ENCODE measurements around the gene SHC1.
A peak's percentile ranks its signal among the peaks of the same experiment; 100 is the strongest.
"Not testable (repeated sequence)": the region's sequence is repeated elsewhere in the genome, so short reads cannot be mapped to it uniquely, and the experiment has no call there.

The SHC1 gene

DNA sequence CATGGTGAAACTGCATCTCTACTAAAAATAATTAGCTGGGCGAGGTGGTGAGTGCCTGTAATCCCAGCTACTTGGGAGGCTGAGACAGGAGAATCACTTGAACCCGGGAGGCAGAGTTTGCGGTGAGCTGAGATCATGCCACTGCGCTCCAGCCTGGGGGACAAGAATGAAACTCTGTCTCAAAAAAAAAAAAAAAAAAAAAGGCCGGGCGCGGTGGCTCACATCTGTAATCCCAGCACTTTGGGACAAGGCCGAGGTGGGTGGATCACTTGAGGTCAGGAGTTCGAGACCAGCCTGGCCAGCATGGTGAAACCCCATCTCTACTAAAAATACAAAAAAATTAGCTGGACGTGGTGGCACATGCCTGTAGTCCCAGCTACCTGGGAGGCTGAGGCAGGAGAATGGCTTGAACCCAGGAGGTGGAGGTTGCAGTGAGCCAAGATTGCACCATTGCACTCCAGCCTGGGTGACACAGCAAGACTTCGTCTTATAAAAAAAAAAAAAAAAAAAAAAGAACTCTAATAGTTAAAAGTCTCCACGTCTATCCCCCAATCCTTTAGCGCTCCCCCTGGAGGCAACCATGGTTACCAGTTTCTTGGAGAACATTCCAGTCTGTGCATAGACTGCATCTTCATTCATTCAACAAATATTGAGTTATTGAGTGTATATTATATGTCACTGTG is 24.9 kb upstream of the SHC1 start:
- DNase-seq (ENCODE audit: low read depth): not testable (repeated sequence)

DNA sequence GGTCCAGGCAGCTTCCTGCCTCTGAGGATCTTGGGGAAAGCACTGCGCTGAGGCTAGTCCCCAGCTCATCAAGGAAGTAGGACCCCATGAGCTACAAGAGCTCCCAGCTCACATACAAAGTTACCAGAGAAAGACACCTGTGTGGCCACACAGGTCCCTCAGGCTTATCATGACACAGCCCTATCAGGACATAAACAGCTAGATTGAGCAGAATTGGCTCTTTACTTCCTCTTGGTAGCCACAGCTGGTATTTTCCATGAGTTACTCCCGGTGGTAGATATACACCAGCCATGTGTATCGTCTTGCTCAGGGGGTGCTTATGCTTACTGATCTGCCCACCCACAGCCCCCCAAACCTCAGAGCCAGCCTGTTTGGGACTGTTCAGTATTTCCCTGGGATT is 24.0 kb upstream of the SHC1 start:
- DNase-seq (ENCODE audit: low read depth): no peak

DNA sequence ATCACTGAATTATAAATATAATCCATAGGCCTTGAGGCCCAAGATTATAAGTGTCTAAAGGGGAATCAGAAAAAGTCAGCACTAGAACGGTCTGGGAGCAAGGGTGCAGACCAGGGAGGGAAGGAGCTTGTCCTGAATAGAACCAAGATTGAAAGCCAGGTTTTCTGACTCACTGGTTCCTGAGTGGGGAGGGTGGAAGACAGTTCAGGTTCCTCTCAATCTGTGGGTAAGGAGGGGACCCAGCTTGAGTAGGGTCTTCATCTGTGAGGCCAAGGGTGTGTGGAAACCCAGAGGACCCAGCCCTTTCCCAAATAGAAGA is 23.7 kb upstream of the SHC1 start:
- DNase-seq (ENCODE audit: low read depth): no peak

DNA sequence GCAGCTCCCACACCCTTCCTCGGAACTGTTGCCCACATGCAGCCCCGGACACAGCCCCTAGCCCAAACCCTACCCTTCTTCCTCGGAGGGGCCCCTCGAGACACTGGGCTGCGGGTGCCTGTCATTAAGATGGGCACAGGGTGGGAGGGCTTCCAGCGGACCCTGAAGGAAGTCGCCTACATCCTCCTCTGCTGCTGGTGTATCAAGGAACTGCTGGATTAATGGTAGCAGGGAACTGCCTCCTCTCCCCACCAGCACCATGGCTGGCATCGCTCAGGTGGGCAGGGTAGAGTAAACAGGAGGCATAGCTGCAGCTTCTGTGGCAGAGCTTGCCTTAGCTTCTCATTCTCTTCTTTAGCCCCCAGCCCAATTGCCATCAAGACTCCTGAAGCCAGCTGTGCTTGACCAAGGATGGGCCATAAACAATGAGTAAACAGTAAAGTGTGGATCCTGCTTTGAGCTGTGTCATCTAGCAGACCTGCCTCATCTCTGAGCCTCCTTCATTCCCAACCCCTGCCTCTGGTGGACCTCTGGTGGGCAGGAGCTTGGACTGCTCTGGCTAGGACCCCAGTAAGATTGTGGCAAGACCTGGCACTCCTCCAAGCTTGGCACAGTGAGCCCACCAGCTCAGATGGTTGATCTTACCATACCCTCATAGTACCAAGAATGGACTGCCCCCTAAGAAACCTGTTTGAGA is 23.2 kb upstream of the SHC1 start, which contains the start of gene LENEP:
Gene LENEP, plus strand, starts transcription at position 15 of the 697 bp plus-strand sequence. Its CDS starts 22 bp downstream, at position 37.
- no peak for DNase-seq (ENCODE audit: low read depth)

DNA sequence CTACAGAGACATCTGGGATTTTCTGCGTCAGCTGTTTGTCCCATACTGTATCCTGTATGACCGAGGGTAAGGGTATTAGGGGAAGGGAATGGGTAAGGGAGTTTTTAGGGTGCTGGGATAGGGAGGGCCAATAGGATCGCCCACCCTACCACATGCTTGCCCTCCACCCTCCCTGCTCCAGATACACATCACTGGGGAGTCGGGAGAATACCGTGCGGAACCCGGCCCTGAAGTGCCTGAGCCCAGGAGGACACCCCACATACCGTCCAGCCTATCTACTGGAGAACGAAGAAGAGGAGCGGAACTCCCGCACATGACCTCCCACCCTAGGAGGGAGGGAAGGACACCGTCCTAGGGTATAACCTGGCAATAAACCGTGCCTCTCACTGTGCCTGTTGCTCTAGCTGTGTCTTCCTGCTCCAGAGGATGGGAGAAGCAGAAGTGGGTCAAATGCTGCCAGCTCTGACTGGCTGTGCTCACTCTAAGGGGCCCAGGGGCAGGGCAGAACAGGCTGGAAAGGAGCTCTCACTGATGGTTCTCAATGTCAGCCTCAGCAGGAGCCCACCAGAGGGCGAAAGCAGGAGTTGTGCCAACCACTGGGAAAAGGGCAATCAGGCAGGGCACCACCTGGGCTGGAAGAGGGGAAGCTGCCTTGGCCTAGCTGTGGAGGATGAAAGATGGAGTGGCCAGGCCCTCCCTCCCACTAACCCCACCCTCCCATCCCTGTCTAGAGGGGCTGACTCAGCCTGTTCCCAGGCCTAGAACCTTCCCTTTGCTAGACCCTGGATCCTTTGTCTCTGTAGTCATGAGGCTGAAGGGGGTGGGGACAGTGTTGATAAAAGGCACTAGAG is 22.4 kb upstream of the SHC1 start:
- DNase-seq (ENCODE audit: low read depth): no peak

DNA sequence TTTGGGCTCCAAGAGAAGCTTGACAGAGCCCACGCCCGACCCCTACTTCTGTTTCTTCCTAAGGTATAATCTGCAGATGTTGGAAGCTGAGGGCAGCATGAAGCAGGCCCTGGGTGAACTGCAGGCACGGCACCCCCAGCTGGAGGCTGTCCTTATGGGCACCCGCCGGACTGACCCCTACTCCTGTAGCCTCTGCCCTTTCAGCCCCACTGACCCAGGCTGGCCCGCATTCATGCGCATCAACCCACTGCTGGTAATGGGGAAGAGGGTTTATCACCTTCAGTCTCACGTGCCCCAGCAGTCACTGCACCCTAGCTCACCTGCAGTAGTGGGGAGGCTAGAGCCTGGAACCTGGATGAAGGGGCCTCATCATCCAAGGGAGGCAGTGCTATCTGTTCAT is 19.7 kb upstream of the SHC1 start:
- DNase-seq (ENCODE audit: low read depth): no peak

DNA sequence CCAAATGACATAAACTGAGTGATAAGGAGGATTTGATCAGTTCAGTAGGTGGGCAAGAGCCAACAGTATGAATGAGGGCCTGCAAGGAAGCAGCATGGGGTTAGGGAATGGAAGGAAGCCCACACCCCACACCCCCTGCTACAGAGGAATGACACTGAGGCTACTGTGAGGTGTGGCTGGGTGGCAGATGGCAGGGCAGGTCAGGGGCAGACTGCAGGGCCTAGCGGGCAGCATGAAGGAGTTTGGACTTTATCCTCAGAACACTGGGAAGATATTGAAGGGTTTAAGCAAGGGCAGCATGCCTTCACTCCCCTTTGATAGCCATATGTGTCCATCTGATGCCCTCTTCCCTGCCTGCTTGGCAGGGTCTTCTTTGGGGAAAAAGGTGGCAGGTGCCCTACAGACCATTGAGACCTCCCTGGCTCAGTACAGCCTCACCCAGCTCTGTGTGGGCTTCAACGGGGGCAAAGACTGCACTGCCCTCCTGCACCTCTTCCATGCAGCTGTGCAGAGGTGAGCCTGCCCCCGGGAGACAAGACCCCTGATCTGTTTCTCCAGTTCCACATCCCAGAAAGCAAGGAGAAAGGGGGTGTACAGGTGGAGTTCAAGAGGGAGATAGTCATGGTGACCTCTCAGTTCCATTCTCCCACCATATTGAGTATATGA is 18.8 kb upstream of the SHC1 start:
- DNase-seq (ENCODE audit: low read depth): no peak

DNA sequence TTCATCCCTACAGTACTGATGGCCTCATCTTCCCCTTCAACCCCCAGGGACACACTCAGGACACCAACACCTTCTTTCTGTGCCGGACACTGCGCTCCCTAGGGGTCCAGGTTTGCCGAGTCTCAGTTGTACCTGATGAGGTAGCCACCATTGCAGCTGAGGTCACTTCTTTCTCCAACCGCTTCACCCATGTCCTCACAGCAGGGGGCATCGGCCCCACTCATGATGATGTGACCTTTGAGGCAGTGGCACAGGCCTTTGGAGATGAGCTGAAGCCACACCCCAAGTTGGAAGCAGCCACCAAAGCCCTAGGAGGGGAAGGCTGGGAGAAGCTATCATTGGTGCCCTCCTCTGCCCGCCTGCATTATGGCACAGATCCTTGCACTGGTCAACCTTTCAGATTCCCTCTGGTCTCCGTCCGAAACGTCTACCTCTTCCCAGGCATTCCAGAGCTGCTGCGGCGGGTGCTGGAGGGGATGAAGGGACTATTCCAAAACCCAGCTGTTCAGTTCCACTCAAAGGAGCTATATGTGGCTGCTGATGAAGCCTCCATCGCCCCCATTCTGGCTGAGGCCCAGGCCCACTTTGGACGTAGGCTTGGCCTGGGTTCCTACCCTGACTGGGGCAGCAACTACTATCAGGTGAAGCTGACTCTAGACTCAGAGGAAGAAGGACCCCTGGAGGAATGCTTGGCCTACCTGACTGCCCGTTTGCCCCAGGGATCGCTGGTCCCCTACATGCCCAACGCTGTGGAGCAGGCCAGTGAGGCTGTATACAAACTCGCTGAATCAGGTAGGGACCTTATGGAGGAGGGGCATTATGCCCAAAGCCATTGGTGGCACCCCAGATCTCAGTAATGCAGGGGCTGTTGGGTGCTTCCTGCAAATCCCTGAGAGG is 17.8 kb upstream of the SHC1 start:
- DNase-seq (ENCODE audit: low read depth): no peak

DNA sequence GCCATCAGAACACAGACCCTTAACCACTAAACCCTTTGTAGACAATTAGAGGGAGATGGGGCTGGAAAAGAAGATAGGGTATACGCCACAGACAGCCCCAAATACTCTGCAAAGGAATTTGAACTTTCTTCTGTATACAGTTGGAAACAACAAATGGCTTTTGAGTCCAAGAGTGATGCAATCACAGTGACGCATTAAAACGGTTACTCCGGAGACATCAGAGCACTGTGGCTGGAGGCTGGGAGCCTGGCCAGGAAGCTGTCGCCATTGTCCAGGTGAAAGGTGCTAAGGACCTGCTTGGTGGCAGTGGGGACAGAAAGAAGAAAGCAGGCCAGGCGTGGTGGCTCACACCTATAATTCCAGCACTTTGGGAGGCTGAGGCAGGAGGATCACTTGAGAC is 16.8 kb upstream of the SHC1 start:
- DNase-seq (ENCODE audit: low read depth): no peak

DNA sequence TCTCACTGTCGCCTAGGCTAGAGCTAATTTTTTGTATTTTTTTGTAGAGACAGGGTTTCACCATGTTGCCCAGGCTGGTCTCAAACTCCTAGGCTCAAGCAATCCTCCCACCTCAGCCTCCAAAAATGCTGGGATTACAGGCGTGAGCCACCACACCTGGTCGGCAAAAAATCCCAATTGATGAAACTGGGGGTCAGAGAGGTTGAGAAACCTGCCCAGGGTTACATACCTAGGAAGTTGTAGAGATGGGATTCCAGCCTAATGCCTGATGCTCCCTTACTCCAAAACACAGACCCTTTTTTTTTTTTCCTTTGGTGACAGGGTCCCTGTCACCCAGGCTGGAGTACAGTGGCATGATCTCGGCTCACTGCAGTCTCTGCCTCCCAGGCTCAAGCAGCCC is 16.2 kb upstream of the SHC1 start:
- DNase-seq (ENCODE audit: low read depth): not testable (repeated sequence)

DNA sequence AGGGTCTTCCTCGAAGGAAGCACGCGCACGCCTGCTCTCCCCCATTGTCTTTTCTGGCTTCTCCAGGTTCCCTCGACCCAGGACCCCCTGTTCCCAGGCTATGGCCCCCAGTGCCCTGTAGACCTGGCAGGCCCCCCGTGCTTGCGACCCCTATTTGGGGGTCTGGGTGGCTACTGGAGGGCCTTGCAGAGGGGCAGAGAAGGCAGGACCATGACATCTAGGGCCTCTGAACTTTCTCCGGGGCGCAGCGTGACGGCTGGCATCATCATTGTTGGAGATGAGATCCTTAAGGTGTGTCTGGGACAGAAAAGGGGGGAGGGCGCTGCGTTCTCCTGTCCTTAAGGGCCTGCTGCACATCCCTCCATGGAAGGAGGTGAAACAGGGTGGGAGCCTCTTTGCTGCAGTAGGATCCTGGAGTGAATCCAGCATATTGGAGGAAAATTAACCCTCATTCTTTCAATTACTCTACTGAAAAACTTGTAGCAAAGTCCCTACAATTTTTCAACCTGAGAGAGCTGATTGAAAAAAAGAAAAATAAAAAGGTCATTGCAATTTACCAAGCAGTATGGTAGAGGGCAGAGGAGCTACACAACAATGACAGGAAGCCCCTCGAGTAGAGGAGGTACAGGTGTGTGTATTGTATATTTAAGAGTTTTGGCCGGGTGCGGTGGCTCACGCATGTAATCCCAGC is 13.4 kb upstream of the SHC1 start:
- no peak for DNase-seq (ENCODE audit: low read depth)

DNA sequence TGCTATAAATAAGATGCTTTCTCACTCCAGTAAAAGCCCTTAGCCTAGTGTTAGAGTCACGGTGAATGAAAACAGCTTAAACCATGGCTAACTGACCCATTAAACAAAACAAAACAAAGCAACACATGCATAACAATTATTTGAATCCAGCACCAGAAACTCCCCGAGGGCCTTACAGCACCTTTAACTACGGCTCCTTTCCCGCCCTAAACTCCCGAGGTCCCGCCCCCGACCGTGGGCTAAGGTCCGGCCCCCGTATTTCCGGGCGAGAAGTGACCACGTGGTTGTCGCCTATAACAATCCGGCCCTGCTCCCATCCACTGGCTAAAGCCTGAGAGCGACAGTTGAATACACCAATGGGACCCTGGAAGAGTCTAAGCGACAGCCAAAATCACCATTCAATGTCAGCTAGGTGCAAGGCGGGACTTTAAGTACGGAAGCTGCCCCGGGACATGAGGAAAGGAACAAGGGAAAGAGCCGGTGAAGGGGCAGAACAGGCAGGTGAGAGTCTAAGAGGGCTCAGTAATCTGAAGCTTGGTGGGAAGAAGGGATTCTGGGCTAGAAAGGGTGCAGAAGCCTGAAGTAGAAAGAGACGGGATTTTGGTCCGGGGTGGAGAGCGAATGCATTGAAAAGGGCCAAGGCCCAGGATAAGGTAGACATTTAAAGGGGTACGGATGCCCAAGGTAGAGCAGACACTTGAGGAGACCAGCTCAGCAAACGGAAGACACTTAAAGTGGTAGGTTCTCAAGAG is 12.5 kb upstream of the SHC1 start, which contains the start of gene FLAD1:
Gene FLAD1, plus strand, starts transcription at position 448 of the 752 bp plus-strand sequence. CDS start 351 bp downstream, outside the sequence.
- peak; percentile 89 for DNase-seq (ENCODE audit: low read depth)

DNA sequence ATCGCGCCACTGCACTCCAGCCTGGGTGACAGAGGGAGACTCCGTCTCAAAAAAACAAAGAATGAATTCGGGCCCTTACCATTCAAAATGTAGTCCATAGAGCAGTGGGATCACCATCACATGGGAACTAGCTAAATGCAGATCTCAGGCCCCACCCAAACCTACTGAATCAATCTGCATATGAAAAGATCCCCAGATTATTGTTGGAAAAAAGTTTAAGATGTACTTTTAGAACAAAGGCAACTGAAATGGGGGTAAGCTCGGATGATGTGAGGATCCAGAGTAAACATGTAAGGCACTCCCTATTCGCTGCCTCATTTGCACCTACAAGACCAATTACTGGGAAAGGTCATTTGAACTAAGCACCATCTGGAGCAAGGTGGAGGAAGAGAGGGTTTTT is 11.8 kb upstream of the SHC1 start:
- DNase-seq (ENCODE audit: low read depth): no peak

DNA sequence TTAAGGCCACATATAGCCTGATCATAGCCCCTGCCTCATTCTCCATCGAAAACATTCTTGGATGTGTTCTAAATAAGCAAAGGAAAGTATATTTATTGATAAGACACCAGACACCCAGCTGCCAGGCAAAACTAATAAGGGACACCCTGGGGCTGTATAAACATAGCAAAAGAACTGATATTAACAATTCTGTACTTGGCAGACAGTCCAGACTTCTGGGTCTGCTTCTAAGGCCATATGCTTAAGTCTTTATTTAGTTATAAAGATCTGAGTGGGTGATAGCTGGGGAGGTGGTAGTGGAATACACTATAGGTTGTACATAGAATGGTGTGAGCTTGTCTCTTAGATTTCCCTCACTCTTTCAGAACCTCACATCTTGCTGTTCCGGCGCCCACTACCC is 7.8 kb upstream of the SHC1 start:
- DNase-seq (ENCODE audit: low read depth): no peak

DNA sequence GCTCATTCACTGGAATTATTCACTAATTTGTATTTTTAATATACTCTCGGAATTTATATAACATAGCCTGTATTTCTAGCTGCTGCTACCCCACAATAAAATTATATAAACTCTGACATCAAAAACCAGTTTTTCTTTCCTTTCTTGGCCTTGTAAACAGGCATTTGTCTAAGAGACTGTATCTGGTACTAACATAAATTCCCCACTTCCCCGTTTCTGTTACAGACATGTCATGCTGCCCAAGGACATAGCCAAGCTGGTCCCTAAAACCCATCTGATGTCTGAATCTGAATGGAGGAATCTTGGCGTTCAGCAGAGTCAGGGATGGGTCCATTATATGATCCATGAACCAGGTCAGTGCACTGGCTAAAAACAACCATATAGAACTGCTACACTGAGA is 7.2 kb upstream of the SHC1 start:
- not testable (repeated sequence) for DNase-seq (ENCODE audit: low read depth)

DNA sequence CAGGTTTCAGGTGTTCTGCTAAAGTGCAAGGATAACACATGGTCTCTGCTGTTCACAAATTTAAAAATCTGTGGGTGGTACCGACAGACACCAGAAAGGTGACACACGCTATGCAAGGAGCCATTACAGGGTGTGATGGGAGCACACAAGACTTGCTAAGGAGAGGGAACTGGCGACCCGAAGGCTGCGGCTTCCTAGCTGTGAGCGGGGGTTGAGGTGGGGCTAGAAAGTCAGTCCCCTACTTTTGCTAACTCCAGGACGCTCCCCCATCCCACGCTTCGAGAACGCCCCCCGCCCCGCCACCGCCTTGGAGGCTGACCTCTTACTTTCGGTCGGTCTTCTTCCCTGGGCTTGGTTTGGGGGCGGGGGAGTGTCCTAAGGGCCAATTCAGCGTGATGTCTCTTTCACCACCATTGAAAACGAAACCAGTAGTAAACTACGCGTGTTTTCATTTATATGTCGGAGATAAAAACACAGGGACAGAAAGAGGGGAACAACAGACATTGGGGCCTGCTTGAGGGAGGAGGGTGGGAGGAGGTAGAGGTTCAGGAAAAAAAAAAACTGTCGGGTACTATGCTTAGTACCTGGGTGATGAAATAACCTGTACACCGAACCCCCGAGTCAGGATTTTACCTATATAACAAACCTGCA is 5.0 kb upstream of the SHC1 start:
- DNase-seq (ENCODE audit: low read depth): peak; percentile 35

DNA sequence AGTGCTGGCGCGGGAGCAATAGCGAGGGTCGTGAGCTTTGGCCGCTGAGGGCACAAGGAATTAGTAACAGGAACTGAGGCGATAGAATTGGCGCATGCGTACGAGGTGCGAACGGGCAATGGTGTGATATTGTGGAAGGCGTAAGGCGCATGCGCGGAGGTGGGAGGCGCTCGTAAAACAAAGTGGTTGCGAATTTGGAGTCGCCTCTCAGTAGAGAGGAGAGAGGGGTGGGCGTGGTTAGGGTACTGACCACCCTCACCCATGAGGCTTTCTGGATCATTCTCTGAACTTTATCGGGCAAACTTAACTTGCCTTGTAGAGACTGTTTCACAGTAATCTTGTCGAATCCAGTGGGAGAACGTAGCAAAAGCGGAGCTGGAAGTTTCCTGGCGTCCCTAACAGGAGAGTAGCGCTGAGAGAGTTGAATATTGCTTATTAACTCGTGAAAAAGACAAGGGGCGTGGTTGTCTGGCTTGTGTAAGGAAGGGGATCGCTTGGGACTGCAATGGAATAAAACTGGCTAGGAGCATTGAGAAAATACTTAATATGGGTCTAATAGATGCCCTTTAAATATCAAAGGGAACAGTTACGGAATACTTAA is 4.4 kb upstream of the SHC1 start:
- peak; percentile 91 for DNase-seq (ENCODE audit: low read depth)

DNA sequence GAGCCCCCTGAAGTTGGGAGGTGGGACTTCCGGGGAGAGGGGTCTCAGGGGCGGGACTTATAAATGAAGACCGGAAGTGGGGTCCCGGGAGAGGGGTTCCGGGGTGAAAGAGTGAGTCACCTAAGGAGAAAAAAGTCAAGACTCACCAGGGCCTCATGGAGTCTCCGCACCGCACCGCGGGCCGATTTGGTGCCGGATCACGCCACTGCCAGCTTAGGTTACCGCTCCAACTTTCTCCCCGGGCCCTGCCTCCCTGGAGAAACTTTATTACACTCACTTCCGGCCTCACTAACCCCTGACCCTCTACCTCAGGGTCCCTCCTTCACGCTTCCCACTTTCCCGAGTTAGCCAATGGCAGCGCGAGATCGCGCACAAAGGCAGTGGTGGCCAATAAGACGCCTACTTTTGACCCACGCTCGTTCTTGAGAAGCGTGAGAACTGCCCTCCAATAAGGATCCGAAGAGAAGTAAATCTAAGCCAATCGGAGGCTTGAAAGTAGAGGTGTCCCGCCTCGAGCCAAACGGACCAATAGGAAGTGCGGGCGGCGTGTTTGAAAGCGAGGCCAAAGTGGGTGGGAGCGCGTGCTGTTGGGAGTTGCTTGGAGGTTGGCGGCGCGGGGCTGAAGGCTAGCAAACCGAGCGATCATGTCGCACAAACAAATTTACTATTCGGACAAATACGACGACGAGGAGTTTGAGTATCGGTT is 3.7 kb upstream of the SHC1 start, which contains the start of gene CKS1B:
Gene CKS1B, plus strand, starts transcription at position 580 of the 706 bp plus-strand sequence. Its CDS starts 65 bp downstream, at position 645.
- peak; percentile 91 for DNase-seq (ENCODE audit: low read depth)

Data from stimulated activated CD8-positive, alpha-beta memory T cell treated with anti-CD3 and anti-CD28 coated beads, Interleukin-12 subunit alpha, Interleukin-12 subunit beta, amount 100 ng/mL, for 4 hours (primary cell).